NT2/D1 (cell line): ENCODE measurements around the gene NKX2-3.

Source experiments
- SUZ12 ChIP-seq: IDR thresholded peaks from 2 replicates; pipeline ENCODE4 v1.6.1; 2011; ENCODE audit not compliant: insufficient read length, insufficient read depth; ENCODE audit errors: extremely low read depth
- ZNF274 ChIP-seq: IDR thresholded peaks from 2 replicates; pipeline ENCODE4 v1.6.1; 2011; ENCODE audit warnings: mild to moderate bottlenecking, low read depth, low read length

- TF ChIP-seq ZNF274 (no peak), SUZ12 (no peak)
Measured at GRCh38 chr10:99544322-99544721, 11.6 kb downstream of the NKX2-3 start.
